Measurements from ENCODE around the gene MUTYH.
"Not testable (repeated sequence)": the region's sequence is repeated elsewhere in the genome, so short reads cannot be mapped to it uniquely, and the experiment has no call there.

MUTYH gene

GRCh38 chr1:45297666-45298356 lies 42.4 kb downstream of the MUTYH start:
- H3K9ac ChIP-seq (ENCODE audit: low read depth, low read length), result no peak overlapping the region
- no peaks in the 10 kb centered on the region for H3K4me1 ChIP-seq (ENCODE audit: insufficient read depth, low read length)
- no peaks in the 10 kb centered on the region for H3K9me3 ChIP-seq (ENCODE audit: control insufficient read depth, insufficient read depth, low read length)
- no peaks in the 10 kb centered on the region for H3K36me3 ChIP-seq (ENCODE audit: insufficient read depth, low read length)

DNA sequence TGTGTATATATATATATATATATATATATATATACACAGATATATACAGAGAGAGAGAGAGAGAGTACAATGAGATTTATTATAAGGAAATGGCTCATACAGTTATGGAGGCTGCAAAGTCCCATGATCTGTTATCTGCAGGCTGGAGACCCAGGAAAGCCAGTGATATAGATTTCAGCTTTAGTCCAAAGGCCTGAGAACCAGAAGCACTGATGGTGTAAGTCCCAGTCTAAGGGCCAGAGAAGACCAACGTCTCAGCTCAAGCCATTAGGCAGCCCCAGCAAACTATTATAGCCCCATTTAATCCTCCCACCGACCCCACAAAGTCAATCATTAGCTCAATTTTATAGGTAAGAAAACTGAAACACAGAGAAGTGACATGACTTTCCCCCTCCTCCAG lies 48.5 kb downstream of the MUTYH start:
- Histone ChIP-seq H3K4me1 (ENCODE audit: insufficient read depth, low read length) (no peaks in the 10 kb centered on the region), H3K9ac (ENCODE audit: low read depth, low read length) (no peak overlapping the region), H3K36me3 (ENCODE audit: insufficient read depth, low read length) (no peaks in the 10 kb centered on the region), H3K9me3 (ENCODE audit: control insufficient read depth, insufficient read depth, low read length) (no peaks in the 10 kb centered on the region)

- H3K9me3 ChIP-seq (ENCODE audit: control insufficient read depth, insufficient read depth, low read length); H3K9ac ChIP-seq (ENCODE audit: low read depth, low read length); H3K36me3 ChIP-seq (ENCODE audit: insufficient read depth, low read length); H3K4me1 ChIP-seq (ENCODE audit: insufficient read depth, low read length): not testable (repeated sequence)
Observed at GRCh38 chr1:45291002-45291401, 49.2 kb downstream of the MUTYH start.

GRCh38 chr1:45286521-45286920 lies 53.7 kb downstream of the MUTYH start:
- not testable (repeated sequence) for H3K9ac ChIP-seq (ENCODE audit: low read depth, low read length); H3K9me3 ChIP-seq (ENCODE audit: control insufficient read depth, insufficient read depth, low read length); H3K4me1 ChIP-seq (ENCODE audit: insufficient read depth, low read length); H3K36me3 ChIP-seq (ENCODE audit: insufficient read depth, low read length)

DNA sequence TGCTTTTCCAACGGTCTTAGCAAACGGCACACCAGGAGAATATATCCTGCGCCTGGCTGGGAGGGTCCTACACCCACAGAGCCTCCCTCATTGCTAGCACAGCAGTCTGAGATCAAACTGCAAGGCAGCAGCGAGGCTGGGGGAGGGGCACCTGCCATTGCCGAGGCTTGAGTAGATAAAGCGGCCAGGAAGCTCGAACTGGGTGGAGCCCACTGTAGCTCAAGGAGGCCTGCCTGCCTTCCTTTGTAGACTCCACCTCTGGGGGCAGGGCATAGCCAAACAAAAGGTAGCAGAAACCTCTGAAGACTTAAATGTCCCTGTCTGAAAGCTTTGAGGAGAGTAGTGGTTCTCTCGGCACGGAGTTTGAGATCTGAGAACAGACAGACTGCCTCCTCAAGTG lies 55.4 kb downstream of the MUTYH start:
- not testable (repeated sequence) for H3K9ac ChIP-seq (ENCODE audit: low read depth, low read length); H3K36me3 ChIP-seq (ENCODE audit: insufficient read depth, low read length); H3K9me3 ChIP-seq (ENCODE audit: control insufficient read depth, insufficient read depth, low read length); H3K4me1 ChIP-seq (ENCODE audit: insufficient read depth, low read length)

- Histone ChIP-seq H3K9ac (ENCODE audit: low read depth, low read length) (no peak overlapping the region), H3K4me1 (ENCODE audit: insufficient read depth, low read length) (no peaks in the 10 kb centered on the region), H3K9me3 (ENCODE audit: control insufficient read depth, insufficient read depth, low read length) (no peaks in the 10 kb centered on the region), H3K36me3 (ENCODE audit: insufficient read depth, low read length) (no peaks in the 10 kb centered on the region)
Observed at GRCh38 chr1:45282351-45282750, 57.9 kb downstream of the MUTYH start.

Measured in ES-I3 (cell line).